ENCODE measurements around the gene SLC23A2. TPM values are rescaled to one million over a fixed set of nuclear protein-coding genes. Genes with fewer than 3 reads are reported as not detected.
"Not testable (repeated sequence)": the region's sequence is repeated elsewhere in the genome, so short reads cannot be mapped to it uniquely, and the experiment has no call there.

SLC23A2 gene
- total RNA-seq, 1 experiment from 2014 or later = 5.1 TPM

DNA sequence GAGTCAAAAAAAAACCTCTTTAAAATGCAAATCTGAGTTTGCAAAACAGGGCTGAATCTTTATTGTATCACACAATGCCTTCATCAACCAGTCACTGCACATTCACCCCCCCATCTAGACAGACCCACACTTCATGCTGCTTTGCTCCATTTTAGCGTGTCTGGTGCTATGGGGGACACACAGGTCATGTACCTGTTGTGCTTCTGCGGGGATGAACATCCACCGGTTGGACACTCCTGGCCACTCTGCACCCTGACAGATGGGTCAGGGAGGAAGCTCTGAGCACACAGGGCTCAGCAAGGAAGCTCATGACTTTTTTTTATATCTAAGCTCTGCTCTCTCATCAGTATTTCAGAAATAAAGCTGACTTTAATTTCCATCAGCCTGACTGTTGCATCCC is 143.3 kb downstream of the SLC23A2 start:
- Histone ChIP-seq H3K27me3 (no peaks in the 10 kb centered on the region), H3K36me3 (no peaks in the 10 kb centered on the region), H3K4me3 (no peak overlapping the region), H3K9me3 (no peaks in the 10 kb centered on the region)
- no peak for DNase-seq

DNA sequence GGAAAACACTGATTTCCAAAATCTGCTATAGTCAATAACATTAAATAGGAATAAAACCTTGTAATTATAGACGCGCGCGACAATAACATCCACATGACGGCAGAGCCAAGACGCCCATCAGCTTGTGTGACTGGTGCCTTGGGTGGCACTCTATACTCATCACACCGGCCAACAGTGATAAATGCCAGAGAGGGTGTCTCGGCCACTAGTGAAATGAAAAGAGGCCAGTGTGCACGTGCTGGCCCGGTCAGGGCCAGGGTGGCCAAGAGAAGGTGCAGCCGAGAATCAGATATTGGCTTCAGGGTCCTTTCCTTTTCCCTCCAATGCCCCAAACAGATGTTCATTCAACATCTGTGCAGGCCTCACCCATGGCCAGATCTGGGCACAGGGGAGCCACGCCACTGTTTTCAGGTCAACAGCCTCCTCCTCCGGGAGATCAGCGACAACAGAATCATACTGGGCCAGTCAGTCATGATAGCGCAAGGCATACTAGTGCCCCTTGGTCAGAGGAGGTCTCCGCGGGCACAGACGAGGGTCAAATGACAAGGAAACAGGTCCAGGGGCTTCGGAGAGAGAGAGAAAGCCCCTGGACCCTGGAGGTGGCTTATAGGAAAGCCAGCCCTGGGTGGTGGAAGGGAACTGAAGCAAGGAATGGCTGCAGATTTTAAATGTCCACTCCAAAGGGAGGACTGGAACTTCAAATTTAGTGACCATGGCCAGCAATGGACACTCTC is 145.1 kb downstream of the SLC23A2 start:
- Histone ChIP-seq H3K27me3 (no peaks in the 10 kb centered on the region), H3K9me3 (no peaks in the 10 kb centered on the region), H3K36me3 (no peaks in the 10 kb centered on the region), H3K4me3 (no peak overlapping the region)
- no peak for DNase-seq

DNA sequence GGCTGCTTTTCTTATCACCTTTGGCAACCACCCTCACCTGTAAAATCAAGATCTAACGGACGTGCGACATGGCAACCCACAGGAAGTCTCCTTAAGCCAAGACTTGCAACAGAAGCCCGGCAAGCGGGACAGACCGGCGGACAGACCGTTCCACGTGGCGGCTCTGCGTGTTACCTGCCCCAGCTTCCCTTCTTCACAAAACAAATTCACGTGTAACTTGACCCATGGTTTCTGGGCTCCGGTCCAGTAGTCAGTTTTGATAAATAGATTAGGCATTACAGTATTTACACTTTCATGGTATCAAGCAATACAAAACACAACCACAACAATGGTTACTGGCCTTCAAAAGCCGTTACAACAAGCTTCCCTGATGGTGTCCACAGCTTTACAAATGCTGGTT is 145.8 kb downstream of the SLC23A2 start:
- no peak for DNase-seq
- no peaks in the 10 kb centered on the region for H3K9me3 ChIP-seq
- H3K27me3 ChIP-seq = no peaks in the 10 kb centered on the region
- no peak overlapping the region for H3K4me3 ChIP-seq
- no peaks in the 10 kb centered on the region for H3K36me3 ChIP-seq

DNA sequence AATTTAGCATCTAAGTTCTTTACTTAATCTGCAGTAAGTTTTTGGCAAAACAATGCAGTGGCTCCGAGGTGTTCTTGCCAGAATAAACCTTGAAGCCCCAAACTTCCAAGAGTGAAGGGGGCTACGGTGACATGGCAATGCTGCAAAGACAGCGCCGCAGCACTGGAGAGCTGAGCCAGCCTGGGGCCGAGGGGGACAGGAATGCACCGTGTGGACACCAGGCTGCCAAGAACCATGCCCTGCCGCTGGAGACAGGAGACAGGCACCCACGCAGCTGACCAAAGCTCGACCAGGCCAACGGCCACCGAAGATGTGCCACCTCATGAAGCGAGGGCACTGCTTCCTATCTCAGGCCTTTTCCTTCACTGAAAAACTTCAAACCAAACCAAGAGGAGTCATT is 146.2 kb downstream of the SLC23A2 start:
- H3K4me3 ChIP-seq = no peak overlapping the region
- H3K36me3 ChIP-seq = no peaks in the 10 kb centered on the region
- no peaks in the 10 kb centered on the region for H3K27me3 ChIP-seq
- no peaks in the 10 kb centered on the region for H3K9me3 ChIP-seq
- no peak for DNase-seq

DNA sequence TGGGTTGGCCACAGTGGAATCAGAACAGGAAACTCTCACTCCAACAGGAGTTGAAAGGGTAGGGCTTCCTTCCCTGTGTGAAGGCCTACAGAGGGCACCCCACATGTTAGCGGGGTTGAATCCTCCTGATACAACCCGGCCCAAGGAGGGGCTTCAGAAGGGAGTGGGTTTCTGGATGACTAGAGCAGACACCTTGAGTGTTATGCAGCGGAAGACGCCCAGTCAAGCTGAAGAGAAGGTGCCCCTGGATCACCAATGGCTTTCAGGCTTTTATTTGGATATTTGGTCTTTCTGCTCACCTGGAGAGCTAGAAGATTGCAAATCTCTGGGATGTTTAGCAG is 146.8 kb downstream of the SLC23A2 start:
- no peak for DNase-seq
- Histone ChIP-seq H3K9me3 (no peaks in the 10 kb centered on the region), H3K27me3 (no peaks in the 10 kb centered on the region), H3K4me3 (no peak overlapping the region), H3K36me3 (no peaks in the 10 kb centered on the region)

DNA sequence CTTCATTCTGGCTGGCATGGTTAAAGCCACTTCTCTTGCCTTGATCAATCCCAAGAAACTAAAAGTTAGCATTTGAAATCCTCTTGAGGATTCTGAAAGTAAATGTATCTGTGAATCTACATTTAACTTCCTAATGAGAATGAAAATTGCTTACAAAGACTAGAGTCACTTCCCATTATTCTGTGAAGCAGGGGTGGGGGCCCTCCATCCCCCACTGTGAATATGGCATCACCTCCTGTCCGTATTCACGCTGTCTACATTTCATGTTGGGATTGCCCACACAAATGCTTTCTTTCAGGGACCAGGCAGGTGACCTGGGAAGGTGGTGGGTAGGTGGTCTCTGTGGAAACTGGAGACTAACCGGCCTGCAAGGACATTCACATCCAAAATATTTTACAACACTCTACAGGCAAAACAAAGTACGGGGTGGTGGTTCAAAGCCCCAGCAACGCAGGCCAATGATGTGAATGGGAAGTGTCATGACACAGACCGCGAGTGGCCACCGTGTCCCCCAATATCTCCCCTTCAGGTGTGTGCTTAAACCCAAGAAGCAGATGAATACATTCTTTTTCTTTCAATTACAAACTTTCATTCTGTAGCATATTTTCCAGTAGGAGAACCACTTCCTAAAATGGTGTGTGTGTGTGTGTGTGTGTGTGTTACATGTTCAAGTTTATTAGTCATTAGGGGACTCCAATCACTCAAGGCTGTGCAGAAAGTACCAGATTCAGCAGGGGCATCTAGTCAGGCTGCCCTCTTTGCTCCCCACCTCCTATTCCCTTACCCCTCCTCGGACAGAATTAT is 147.4 kb downstream of the SLC23A2 start:
- Histone ChIP-seq H3K27me3 (no peaks in the 10 kb centered on the region), H3K4me3 (no peak overlapping the region), H3K9me3 (no peaks in the 10 kb centered on the region), H3K36me3 (no peaks in the 10 kb centered on the region)
- DNase-seq = no peak

DNA sequence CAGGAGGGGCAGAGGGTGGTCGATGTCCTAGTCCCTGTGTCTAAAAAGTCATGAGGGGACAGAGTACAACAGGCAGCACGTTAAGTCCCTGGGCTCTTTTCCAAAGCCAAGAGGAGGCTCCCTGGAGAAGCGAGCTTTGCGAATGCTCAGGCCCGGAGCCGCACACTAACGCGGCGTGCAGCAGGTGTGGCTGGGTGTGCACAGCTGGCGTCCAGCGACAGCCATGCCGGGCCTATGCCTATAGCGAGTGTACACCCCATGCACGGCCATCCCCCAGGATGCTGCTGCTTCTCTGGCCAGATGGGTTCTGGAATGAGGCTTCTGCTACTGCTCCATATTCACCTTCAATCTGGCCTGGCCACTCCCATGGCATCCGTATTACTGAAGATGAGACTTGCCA is 148.3 kb downstream of the SLC23A2 start:
- no peak overlapping the region for H3K4me3 ChIP-seq
- no peaks in the 10 kb centered on the region for H3K36me3 ChIP-seq
- no peaks in the 10 kb centered on the region for H3K9me3 ChIP-seq
- DNase-seq = no peak
- H3K27me3 ChIP-seq = no peaks in the 10 kb centered on the region

DNA sequence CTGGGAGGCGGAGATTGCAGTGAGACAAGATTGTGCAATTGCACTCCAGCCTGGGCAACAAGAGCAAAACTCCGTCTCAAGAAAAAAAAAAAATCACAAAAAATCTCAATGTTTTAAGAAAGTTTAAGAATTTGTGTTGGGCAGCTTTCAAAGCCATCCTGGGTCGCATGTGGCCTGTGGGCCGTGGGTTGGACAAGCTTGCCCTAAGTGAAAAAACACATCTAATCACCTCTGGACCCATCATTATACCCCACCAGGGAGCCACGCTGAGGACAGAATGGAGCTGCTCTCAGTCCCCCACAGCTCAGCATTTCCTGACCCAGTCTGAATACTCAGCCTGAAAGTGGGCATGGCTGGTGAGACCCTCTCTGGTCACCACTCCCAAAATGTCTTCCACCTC is 150.3 kb downstream of the SLC23A2 start:
- no peak for DNase-seq
- no peaks in the 10 kb centered on the region for H3K27me3 ChIP-seq

DNA sequence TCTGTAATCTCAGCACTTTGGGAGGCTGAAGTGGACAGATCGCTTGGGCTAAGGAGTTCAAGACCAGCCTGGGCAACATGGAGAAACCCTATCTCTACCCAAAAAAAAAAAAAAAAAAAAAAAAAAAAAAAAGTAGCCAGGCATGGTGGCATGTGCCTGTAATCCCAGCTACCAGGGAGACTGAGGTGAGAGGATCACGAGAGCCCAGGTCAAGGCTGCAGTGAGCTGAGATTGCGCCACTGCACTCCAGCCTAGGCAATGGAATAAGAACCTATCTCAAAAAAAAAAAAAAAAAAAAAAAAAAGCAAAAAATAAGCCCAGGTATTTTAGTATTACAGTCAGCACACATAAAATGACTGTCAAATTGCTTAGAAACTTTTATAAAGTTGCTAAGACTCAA is 152.5 kb downstream of the SLC23A2 start:
- not testable (repeated sequence) for DNase-seq, H3K27me3 ChIP-seq, H3K9me3 ChIP-seq, H3K36me3 ChIP-seq, H3K4me3 ChIP-seq

More for the DNA sequence above, 150.3 kb downstream of the SLC23A2 start:
- H3K4me3 ChIP-seq = no peak overlapping the region
- H3K36me3 ChIP-seq = no peaks in the 10 kb centered on the region
- H3K9me3 ChIP-seq = no peaks in the 10 kb centered on the region

DNA sequence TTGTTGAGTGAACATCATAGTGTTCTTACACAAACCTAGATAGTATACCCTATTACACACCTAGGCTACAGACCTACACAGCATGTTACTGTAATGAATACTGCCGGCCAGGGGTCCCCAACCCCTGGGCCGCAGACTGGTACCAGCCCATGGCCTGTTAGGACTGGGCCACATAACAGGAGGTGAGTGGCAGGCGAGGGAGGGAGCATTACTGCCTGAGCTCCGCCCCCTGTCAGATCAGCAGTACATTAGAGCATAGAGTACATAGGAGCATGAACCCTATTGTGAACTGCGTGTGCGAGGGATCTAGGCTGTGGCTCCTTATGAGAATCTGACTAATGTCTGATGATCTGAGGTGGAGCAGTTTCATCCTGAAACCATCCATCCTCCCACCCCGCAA is 153.3 kb downstream of the SLC23A2 start:
- H3K4me3 ChIP-seq = no peak overlapping the region
- DNase-seq = no peak
- H3K9me3 ChIP-seq = no peaks in the 10 kb centered on the region
- no peaks in the 10 kb centered on the region for H3K36me3 ChIP-seq
- no peaks in the 10 kb centered on the region for H3K27me3 ChIP-seq

DNA sequence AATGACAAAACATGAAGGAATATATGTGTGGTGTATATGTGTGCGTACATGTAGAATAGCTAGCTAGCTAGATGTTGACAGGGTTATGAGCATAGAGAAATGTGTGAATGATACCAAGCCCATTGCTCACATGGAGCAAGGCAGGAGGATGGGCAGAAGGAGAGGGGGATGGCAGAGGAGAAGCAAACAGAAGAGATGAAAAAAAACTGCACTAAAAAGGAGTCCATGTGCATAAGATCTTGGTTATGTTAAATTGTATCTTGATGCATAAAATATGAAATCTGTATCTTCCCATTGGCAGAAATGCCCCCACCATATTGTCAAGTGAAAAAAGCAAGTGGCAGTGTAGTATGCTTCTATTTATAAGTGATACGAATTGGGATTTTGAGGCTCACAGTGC is 154.5 kb downstream of the SLC23A2 start:
- Histone ChIP-seq H3K36me3 (no peaks in the 10 kb centered on the region), H3K4me3 (no peak overlapping the region), H3K27me3 (no peaks in the 10 kb centered on the region), H3K9me3 (no peaks in the 10 kb centered on the region)
- DNase-seq = no peak

DNA sequence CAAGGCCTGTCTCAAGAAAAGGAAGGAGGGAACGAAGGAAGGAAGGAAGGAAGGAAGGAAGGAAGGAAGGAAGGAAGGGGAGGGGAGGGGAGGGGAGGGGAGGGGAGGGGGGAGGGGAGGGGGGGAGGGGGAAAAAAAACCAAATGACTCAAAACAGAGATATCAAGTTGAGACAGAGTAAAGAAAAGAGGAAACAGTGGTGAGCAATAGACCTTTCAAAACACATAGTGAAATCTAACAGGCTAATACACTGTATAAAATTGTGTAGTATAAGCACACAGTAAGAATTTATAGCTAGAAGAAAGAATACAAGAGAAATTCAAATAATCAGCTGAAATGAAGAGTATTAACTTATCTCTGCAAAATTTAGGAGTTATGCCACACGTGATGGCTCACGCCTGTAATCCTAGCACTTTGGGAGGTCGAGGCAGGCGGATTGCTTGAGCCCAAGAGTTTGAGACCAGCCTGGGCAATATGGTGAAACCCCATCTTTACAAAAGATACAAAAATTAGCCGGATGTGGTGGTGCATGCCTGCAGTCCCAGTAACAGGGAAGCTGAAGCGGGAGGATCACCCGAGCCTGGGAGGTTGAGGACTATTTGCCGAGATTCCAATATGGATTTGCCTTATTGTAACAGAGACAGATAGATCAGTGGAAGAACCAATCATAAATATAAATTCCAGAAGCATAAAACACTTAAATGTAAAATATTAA is 156.4 kb downstream of the SLC23A2 start:
- H3K9me3 ChIP-seq = no peaks in the 10 kb centered on the region
- no peaks in the 10 kb centered on the region for H3K36me3 ChIP-seq
- DNase-seq = no peak
- no peaks in the 10 kb centered on the region for H3K27me3 ChIP-seq
- no peak overlapping the region for H3K4me3 ChIP-seq

DNA sequence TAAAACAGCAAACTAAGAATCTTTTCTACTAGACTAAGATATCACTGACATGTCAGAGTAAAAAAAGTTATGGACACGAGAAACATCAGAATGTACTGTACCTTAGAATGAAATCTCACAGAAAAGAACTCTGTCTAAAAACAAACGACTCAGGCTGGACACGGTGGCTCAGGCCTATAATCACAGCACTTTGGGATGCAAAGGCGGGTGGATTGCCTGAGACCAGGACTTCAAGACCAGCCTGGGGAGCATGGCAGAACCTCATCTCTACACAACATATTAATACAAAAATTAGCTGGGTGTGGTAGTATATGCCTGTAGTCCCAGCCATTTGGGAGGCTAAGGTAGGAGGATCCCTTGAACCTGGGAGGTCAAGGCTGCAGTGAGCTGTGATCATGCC is 157.0 kb downstream of the SLC23A2 start:
- no peak for DNase-seq
- Histone ChIP-seq H3K9me3 (no peaks in the 10 kb centered on the region), H3K27me3 (no peaks in the 10 kb centered on the region), H3K36me3 (no peaks in the 10 kb centered on the region), H3K4me3 (no peak overlapping the region)

DNA sequence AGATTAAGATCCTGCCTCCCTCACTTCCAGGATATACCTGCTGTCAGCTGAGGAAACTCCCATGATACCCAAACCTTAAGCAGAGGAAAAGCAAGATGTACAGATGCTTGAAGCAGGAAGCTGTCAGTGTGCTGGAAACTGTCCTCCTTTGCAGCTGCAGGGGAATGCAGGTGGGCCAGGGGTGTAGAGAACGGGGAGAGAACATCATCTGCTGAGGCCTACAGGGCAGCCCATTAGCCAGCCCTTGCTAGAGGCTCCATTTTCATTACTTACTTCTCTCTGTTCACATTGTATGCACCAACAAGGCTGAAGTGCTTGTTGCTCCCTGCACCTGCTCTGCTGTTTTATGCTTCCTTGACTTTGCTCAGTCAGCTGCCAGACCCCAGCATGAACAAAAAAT is 160.5 kb downstream of the SLC23A2 start:
- Histone ChIP-seq H3K27me3 (no peaks in the 10 kb centered on the region), H3K36me3 (no peaks in the 10 kb centered on the region), H3K9me3 (no peaks in the 10 kb centered on the region), H3K4me3 (no peak overlapping the region)
- no peak for DNase-seq

DNA sequence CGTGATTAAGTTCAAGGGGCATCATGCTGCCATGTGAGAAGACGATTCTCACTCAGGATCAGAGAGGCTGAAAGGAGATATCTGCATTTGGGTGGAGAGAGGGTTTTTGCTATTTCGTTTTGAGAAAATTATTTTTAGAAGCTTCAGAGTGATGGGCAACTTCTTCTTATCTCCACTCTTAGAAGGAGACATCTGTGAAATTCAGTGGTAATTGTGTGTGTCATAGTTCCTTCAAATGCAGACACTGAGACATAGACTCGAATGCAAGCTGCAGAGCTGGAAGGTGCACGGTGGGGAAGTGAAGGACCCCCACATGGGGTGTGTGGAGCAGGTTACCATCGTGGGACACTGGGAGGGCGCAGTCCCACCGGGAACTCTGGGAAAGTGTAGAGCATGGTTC is 162.8 kb downstream of the SLC23A2 start:
- Histone ChIP-seq H3K27me3 (no peaks in the 10 kb centered on the region), H3K4me3 (no peak overlapping the region), H3K36me3 (no peaks in the 10 kb centered on the region), H3K9me3 (no peaks in the 10 kb centered on the region)
- no peak for DNase-seq

DNA sequence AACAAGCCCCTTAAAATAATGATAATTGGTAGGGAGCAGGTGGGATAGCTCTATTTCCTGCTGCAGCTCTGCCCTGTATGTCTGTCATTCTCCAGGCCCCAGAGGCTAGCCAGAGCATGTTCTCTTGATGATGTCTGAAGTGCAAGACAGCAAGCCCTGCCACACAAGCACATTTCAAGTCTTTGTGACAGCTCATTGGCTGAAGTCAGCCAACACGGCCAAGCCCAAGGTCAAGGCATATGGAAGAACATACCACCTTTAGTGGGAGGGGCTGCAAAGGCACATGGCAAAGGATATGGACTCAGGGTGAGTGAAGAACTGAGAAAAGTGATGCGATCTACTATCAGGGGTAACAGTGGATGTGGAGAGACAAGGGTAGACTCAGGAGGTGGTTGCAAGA is 163.6 kb downstream of the SLC23A2 start:
- no peaks in the 10 kb centered on the region for H3K27me3 ChIP-seq
- no peaks in the 10 kb centered on the region for H3K36me3 ChIP-seq
- H3K9me3 ChIP-seq = no peaks in the 10 kb centered on the region
- no peak for DNase-seq
- H3K4me3 ChIP-seq = no peak overlapping the region

DNA sequence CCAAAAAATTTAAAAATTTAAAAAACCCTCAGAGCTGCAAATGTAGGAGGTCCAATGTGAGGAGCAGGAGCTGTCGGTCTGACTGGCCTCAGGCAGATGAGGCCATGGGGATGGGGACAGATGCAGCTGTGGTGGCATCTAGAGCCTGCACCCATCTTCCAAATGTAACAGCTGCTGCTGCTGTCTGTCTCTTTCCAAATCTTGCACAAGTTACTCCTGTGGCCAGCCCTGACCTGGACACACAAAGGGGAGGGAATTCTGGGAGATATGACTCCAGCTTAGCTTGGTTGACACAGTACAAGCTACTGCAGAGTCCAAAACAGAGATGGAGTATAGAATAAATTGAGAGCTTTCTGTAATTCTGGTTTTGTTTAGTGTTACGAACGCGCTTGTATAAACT is 164.4 kb downstream of the SLC23A2 start:
- Histone ChIP-seq H3K27me3 (no peaks in the 10 kb centered on the region), H3K4me3 (no peak overlapping the region), H3K36me3 (no peaks in the 10 kb centered on the region), H3K9me3 (no peaks in the 10 kb centered on the region)
- DNase-seq = no peak

DNA sequence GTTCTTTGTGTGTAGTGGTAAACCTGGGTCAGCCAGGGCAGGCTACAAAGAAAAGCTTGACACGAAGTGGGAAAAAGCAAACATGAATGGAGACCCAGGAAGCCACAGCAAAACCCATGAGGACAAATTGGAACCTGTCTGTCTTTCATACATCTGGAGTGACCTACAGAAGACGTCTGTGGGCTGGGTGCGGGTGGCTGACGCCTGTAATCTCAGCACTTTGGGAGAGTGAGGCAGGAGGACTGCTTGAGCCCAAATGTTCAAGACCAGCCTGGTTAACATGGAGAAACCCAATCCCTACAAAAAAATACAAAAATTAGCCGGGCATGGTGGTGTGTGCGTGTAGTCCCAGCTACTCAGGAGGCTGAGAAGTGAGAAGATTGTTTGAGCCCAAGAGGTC is 164.8 kb downstream of the SLC23A2 start:
- H3K9me3 ChIP-seq = no peaks in the 10 kb centered on the region
- H3K27me3 ChIP-seq = no peaks in the 10 kb centered on the region
- H3K4me3 ChIP-seq = no peak overlapping the region
- no peak for DNase-seq
- H3K36me3 ChIP-seq = no peaks in the 10 kb centered on the region
